C1 segment of cervical spinal cord (tissue), 14 donors: ENCODE results near the gene LRMDA.

Experiments used
- DNase-seq, 14 donors: peaks; one replicate each; lab custom pipeline; 2025; lab: John Stamatoyannopoulos, UW

The LRMDA gene

GRCh38 chr10:76150139-76150875, 718.9 kb downstream of the LRMDA start:
- peak in 4 of 14 donors; percentile 1 to 26 (median 10) for DNase-seq

GRCh38 chr10:76150876-76151288, 719.5 kb downstream of the LRMDA start:
- DNase-seq = peak in 1 of 14 donors; percentile 26

GRCh38 chr10:76152186-76152585, 720.8 kb downstream of the LRMDA start:
- no peak for DNase-seq

- no peak for DNase-seq
These were observed 724.5 kb downstream of the LRMDA start for GRCh38 chr10:76155961-76156360.

GRCh38 chr10:76160446-76161300, 729.2 kb downstream of the LRMDA start:
- DNase-seq = no peak

GRCh38 chr10:76161301-76161582, 729.8 kb downstream of the LRMDA start:
- no peak for DNase-seq

- DNase-seq = no peak
These were observed 737.0 kb downstream of the LRMDA start for GRCh38 chr10:76168437-76168836.

- no peak for DNase-seq
These were observed 737.8 kb downstream of the LRMDA start for GRCh38 chr10:76169246-76169645.

- no peak for DNase-seq
These were observed 740.6 kb downstream of the LRMDA start for GRCh38 chr10:76172020-76172419.

- no peak for DNase-seq
These were observed 744.2 kb downstream of the LRMDA start for GRCh38 chr10:76175533-76176165.

- no peak for DNase-seq
These were observed 744.7 kb downstream of the LRMDA start for GRCh38 chr10:76176166-76176550.

GRCh38 chr10:76177936-76178335, 746.5 kb downstream of the LRMDA start:
- no peak for DNase-seq

- DNase-seq = no peak
These were observed 747.3 kb downstream of the LRMDA start for GRCh38 chr10:76178532-76179292.

GRCh38 chr10:76179806-76180205, 748.4 kb downstream of the LRMDA start:
- DNase-seq = no peak

GRCh38 chr10:76184647-76185046, 753.2 kb downstream of the LRMDA start:
- DNase-seq = no peak

GRCh38 chr10:76185471-76186301, 754.3 kb downstream of the LRMDA start:
- DNase-seq = no peak

GRCh38 chr10:76188216-76188615, 756.8 kb downstream of the LRMDA start:
- no peak for DNase-seq

- no peak for DNase-seq
These were observed 759.3 kb downstream of the LRMDA start for GRCh38 chr10:76190634-76191270.

GRCh38 chr10:76191336-76191735, 759.9 kb downstream of the LRMDA start:
- no peak for DNase-seq

GRCh38 chr10:76192151-76192550, 760.7 kb downstream of the LRMDA start:
- DNase-seq = no peak
